Glomerular visceral epithelial cell (primary cell): ENCODE measurements around the gene CSTPP1.
"Not testable (repeated sequence)": the region's sequence is repeated elsewhere in the genome, so short reads cannot be mapped to it uniquely, and the experiment has no call there.

Source experiments
- DNase-seq: peaks from one replicate; pipeline ENCODE4 v3.0.0-alpha.2; 2016; ENCODE audit errors: extremely low spot score

The CSTPP1 gene

GRCh38 chr11:46953093-46953492 is 16.5 kb downstream of the CSTPP1 start:
- DNase-seq, result no peak

DNA sequence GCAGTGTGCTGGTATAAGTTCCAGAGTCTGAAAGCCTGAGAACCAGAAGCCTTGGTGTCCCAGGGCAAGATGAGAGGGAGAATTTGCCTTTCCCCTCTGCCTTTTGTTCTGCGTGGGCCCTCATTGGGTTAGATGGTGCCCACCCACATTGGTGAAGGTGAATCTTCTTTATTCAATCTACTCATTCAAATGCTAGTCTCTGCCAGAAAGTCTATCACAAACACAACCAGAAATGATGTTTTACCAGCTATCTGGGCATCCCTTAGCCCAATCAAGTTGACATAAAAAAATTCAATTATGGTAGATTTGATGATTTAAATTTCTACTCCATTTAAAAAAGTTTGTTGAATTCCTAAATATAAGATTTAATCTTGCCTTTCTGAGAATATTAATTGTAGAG is 22.2 kb downstream of the CSTPP1 start:
- DNase-seq, result no peak

DNA sequence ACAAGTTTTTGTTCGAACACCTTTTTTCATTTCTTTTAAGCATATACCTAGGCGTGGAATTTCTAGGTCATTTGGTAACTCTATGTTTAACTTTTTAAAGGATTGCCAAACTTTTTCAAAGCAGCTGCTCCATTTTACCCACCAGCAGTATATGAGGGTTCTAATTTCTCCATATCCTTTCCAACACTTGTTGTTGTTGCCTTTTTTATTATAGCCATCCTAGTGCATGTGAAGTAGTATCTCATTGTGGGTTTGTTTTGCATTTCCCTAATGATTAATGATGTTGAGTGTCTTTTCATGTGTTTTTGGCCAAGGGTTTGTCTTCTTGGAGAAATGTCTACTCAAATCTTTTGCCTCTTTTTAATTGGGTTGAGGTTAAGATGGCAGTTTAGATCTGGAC is 24.5 kb downstream of the CSTPP1 start:
- DNase-seq, result no peak

GRCh38 chr11:46961886-46962285 is 25.3 kb downstream of the CSTPP1 start:
- not testable (repeated sequence) for DNase-seq

- no peak for DNase-seq
Observed at GRCh38 chr11:46963844-46964243, 27.3 kb downstream of the CSTPP1 start.

DNA sequence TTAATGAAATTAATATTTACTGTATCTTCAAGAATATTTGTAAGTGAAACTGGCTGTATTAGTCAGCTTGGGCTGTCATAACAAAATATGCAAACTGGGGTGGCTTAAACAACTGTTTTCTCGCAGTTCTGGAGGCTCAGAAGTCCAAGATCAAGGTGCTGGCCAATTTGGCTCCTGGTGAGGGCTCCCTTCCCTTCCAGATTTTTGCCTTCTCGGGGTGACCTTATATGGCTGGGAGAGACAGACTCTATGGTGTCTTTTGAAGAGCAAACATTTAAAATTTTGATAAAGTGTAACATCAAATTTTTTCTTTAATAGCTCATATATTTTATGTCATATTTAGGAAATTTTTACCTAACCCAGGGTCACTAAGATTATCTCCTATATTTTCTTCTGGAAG is 30.2 kb downstream of the CSTPP1 start:
- no peak for DNase-seq

DNA sequence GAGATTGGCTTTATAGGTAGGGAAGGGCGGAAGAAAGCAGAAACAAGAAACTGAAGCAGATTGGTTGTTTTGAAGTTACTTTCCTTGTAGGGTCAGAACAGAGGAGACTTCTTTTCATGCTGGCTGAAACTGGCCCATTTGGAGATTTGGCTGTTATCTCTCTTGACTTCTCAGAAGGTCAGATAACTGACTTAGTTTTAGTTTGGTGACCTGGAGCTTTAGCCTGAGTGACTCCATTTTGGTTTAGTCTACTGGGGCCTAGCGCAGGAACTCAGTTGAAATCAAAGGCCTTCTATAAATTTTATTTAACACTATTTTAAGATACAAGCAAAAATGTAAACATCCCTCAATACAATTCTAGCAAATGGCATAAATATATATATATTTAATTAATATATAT is 31.4 kb downstream of the CSTPP1 start:
- DNase-seq, result no peak

DNA sequence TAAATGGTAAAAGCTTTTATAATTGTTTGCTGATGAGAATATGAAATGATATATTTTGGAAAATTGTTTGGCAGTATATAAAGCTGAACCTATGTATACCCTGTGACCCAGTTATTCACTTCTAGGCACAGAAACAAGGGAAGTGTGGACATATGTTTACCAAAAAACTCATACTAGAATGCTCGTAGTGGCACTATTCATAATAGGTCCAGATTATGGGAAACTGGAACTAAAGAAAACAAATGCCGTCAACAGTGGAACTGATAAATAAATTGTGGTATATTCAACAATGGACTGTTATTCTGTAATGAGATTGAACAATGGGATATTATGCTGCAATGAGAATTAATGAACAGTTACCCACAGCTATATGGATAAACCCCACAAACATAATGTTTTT is 32.8 kb downstream of the CSTPP1 start:
- no peak for DNase-seq

GRCh38 chr11:46970913-46971625 is 34.5 kb downstream of the CSTPP1 start:
- no peak for DNase-seq

DNA sequence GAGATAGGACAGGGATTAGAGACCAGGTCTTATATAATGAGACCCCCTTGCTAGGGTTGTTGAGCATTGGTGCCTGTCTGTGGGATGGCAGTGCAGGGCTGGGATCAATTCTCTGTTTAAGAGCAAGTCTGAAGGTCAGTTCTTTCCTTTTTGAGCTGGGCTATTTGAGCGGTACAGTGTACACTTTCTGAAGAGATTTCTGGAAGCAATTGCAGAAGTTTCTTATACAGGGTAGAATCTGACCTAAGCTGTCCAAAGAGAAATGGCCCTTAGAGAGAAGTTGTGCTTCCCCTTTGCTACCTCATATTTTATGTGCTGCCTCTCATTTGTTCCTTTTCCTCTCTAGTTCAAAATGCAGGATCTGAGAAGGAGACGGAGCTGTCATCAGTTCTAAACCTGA is 35.8 kb downstream of the CSTPP1 start:
- DNase-seq, result no peak

- DNase-seq, result no peak
Observed at GRCh38 chr11:46972821-46973220, 36.3 kb downstream of the CSTPP1 start.

GRCh38 chr11:46976182-46976854 is 39.8 kb downstream of the CSTPP1 start:
- no peak for DNase-seq

- no peak for DNase-seq
Observed at GRCh38 chr11:46977038-46977813, 40.7 kb downstream of the CSTPP1 start.

DNA sequence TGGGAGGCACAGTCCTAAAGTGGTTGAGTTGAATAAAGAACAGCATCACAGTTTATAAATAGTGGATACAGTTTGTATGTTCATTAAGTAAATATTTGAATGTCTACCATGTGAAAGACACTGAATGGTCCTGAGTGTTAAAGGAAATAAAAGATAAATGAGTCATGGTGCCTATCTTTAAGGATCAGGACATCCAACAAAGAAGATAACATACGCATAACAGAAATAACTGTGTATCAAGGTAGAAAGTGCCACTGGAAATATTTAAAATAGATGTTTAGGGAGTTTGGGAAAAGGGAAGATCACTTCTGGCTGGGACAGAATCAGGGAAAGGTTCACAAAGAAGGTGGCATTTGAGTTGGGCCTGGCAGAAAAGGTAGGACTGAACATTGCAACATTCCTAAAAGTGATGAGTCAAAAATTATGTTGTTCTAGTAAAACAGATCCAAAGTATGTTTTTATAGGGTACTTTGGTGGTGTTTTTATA is 41.5 kb downstream of the CSTPP1 start:
- DNase-seq, result no peak

DNA sequence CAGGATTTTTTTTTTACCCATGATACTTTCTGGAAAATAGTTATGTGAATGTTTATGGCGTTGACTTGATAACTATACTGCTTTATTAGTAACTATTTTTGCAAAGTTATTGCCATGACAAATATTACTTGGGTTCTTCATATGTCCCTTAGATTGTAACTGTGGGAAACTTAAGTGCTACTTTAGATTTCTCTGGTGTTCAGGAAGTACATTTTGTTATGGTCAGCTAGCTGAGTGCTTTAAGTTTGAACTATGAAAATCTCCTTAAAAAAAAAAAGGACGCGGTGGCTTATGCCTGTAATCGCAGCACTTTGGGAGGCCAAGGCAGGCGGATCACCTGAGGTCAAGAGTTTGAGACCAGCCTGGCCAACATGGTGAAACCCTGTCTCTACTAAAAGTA is 42.8 kb downstream of the CSTPP1 start:
- DNase-seq, result no peak

DNA sequence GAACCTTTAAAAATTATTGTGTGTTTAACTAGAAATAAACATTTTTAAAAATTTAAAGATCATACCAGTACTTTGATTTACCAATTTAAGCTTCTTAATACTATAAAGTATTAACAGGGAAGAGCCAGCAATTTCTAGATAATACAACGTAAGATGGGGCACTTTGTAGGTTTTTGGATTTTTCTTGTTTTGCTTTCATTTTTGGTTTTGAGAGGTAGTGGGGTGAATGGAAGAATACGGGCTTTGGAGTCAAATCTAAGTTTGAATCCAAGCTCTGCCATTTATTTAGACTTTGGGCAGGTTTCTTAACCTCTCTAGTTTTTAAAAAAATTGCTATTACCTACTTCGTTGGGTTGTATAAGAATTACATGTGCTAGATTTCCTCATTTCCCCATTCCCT is 44.9 kb downstream of the CSTPP1 start:
- no peak for DNase-seq

- DNase-seq, result no peak
Observed at GRCh38 chr11:46982797-46983452, 46.4 kb downstream of the CSTPP1 start.

- no peak for DNase-seq
Observed at GRCh38 chr11:46983598-46983997, 47.0 kb downstream of the CSTPP1 start.

GRCh38 chr11:46984548-46984947 is 48.0 kb downstream of the CSTPP1 start:
- DNase-seq, result no peak

DNA sequence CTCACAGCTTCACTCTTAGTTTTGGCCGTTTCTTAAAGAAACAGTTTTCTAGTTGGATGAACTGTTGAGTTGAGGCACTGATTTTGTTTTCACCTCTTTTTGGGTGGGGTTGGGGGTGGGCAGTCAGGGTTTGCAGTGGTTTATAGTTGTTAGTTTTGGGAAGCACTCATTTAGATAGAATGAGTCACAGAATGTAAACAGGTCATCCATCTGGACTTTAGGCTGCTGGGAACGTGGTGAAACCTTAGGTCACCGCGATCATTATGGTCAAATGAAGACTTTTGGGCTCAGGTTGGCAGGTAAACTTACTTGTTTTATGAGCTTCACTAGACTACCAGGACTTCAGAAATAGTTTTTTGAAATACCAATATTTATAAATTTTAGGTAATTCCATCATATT is 48.4 kb downstream of the CSTPP1 start:
- no peak for DNase-seq

DNA sequence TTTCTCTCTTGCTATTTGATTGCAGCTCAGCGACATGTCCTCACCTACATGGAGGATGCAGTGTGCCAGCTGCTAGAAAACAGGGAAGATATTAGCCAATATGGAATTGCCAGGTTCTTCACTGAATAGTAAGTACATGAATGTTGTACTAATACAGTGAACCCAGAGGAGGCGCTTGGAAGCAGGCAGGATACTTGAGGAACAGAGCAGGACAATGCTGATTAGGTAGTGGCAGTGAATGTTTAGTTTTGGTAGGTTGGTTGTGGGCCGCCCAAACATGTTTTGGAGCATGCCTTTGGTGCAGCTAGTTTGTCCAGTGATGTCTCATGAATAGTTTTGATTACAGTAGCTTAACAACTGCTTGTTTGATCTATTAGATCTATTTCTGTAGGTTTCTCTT is 50.6 kb downstream of the CSTPP1 start:
- no peak for DNase-seq

DNA sequence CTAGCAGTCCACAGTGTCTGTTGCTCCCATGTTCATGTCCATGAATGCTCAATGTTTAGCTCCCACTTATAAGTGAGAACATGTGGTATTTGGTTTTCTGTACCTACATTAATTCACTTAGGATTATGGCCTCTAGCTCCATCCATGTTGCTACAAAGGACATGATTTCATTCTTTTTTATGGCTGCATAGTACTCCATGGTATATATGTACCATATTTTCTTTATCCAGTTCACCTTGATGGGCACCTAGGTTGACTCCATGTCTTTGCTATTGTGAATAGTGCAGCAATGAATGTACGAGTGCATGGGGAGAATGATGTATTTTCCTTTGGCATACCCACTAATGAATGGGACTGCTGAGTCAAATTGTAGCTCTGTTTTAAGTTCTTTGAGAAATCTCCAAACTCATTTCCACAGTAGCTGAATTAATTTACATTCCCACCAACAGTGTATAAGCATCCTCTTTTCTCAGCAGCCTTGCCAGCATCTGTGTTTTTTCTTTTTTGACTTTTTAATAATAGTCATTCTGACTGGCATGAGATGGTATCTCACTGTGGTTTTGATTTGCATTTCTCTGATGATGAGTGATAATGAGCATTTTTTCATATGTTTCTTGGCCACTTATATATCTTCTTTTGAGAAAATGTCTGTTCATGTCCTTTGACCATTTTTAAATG is 53.4 kb downstream of the CSTPP1 start:
- not testable (repeated sequence) for DNase-seq
